Nephron progenitor cell (in vitro differentiated cells): ENCODE data around the gene KLHL3.

Experiments used
- DNase-seq: peaks from one replicate; pipeline ENCODE4 v3.0.0; 2021
- H3K27ac Mint-ChIP-seq: 2 replicates; pipeline ENCODE4 v1.8.0; 2021; ENCODE audit warnings: mild to moderate bottlenecking, moderate library complexity, mixed read lengths
- H3K27me3 Mint-ChIP-seq: 2 replicates; pipeline ENCODE4 v1.8.0; 2021; ENCODE audit warnings: mild to moderate bottlenecking, low read depth, mixed read lengths; ENCODE audit not compliant: poor library complexity
- H3K36me3 Mint-ChIP-seq: 2 replicates; pipeline ENCODE4 v1.8.0; 2021; ENCODE audit warnings: low read depth, mixed read lengths
- H3K4me1 Mint-ChIP-seq: 2 replicates; pipeline ENCODE4 v1.8.0; 2021; ENCODE audit warnings: mixed read lengths
- H3K4me3 Mint-ChIP-seq: 2 replicates; pipeline ENCODE4 v1.8.0; 2021; ENCODE audit warnings: mild to moderate bottlenecking, moderate library complexity, mixed read lengths
- H3K9me3 Mint-ChIP-seq: 2 replicates; pipeline ENCODE4 v1.8.0; 2021; ENCODE audit warnings: mild to moderate bottlenecking, moderate library complexity, mixed read lengths
- CTCF ChIP-seq: fragments of 200-600 bp; sonication (generic); IDR thresholded peaks from 2 replicates; pipeline ENCODE4 v1.5.0; 2021; ENCODE audit warnings: antibody characterized with exemption

Gene KLHL3

GRCh38 chr5:137681191-137681590 is 54.7 kb downstream of the KLHL3 start:
- H3K27me3 Mint-ChIP-seq, result no peaks in the 10 kb centered on the region
- no peak for TF ChIP-seq CTCF
- H3K9me3 Mint-ChIP-seq, result no peaks in the 10 kb centered on the region
- no peak for DNase-seq
- no peak overlapping the region for H3K27ac Mint-ChIP-seq
- no peak overlapping the region for H3K4me3 Mint-ChIP-seq
- peaks cover 32% of the 10 kb centered on the region for H3K36me3 Mint-ChIP-seq
- H3K4me1 Mint-ChIP-seq, result peaks cover 28% of the 10 kb centered on the region

GRCh38 chr5:137679910-137680309 is 56.0 kb downstream of the KLHL3 start:
- H3K4me3 Mint-ChIP-seq, result no peak overlapping the region
- no peak for TF ChIP-seq CTCF
- H3K27me3 Mint-ChIP-seq, result no peaks in the 10 kb centered on the region
- H3K4me1 Mint-ChIP-seq, result peaks cover 17% of the 10 kb centered on the region
- no peak overlapping the region for H3K27ac Mint-ChIP-seq
- peaks cover 34% of the 10 kb centered on the region for H3K36me3 Mint-ChIP-seq
- DNase-seq, result no peak
- H3K9me3 Mint-ChIP-seq, result no peaks in the 10 kb centered on the region

GRCh38 chr5:137679195-137679594 is 56.7 kb downstream of the KLHL3 start:
- Mint-ChIP-seq H3K36me3 (peaks cover 34% of the 10 kb centered on the region), H3K4me1 (peaks cover 10% of the 10 kb centered on the region), H3K4me3 (no peak overlapping the region), H3K27ac (no peak overlapping the region), H3K9me3 (no peaks in the 10 kb centered on the region), H3K27me3 (no peaks in the 10 kb centered on the region)
- no peak for DNase-seq
- TF ChIP-seq CTCF, result no peak

GRCh38 chr5:137672881-137673280 is 63.0 kb downstream of the KLHL3 start:
- Mint-ChIP-seq H3K4me3 (no peak overlapping the region), H3K27me3 (no peaks in the 10 kb centered on the region), H3K9me3 (no peaks in the 10 kb centered on the region), H3K4me1 (peaks cover 26% of the 10 kb centered on the region), H3K36me3 (peaks cover 47% of the 10 kb centered on the region), H3K27ac (peak overlapping the region; percentile 52)
- TF ChIP-seq CTCF, result no peak
- no peak for DNase-seq

GRCh38 chr5:137672001-137672400 is 63.9 kb downstream of the KLHL3 start:
- H3K4me1 Mint-ChIP-seq, result peaks cover 26% of the 10 kb centered on the region
- no peak for DNase-seq

More at GRCh38 chr5:137672001-137672400, 63.9 kb downstream of the KLHL3 start:
- Mint-ChIP-seq H3K9me3 (no peaks in the 10 kb centered on the region), H3K27ac (no peak overlapping the region), H3K36me3 (peaks cover 44% of the 10 kb centered on the region), H3K27me3 (no peaks in the 10 kb centered on the region), H3K4me3 (no peak overlapping the region)
- no peak for TF ChIP-seq CTCF
